HS-5 (cell line): ENCODE data around the gene GABARAPL1.

ENCODE experiments used
- DNase-seq: peaks from one replicate; pipeline ENCODE4 v3.0.0-alpha.2; 2012; ENCODE audit warnings: low read depth

GABARAPL1 gene

GRCh38 chr12:10235761-10236631 is 23.3 kb downstream of the GABARAPL1 start:
- DNase-seq, result no peak

GRCh38 chr12:10236720-10237119 is 24.0 kb downstream of the GABARAPL1 start:
- DNase-seq, result no peak

DNA sequence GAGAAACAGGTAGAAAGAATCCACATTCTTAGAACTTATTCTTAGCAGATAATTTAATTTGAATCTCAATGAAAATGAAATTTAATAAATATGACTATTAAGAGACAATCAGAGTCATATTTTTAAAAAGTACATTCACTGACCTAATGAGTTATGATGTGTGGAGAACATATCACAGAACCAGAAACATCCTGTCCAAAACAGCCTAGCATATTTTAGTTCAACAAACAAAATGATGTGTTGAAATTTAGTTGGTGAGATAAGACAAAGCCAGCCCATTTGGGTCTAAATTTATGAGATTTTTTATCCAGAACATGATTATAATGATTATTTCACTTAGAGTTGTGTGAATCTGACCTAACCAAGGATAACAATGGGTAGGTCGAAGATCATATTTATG is 25.8 kb downstream of the GABARAPL1 start:
- DNase-seq, result no peak

DNA sequence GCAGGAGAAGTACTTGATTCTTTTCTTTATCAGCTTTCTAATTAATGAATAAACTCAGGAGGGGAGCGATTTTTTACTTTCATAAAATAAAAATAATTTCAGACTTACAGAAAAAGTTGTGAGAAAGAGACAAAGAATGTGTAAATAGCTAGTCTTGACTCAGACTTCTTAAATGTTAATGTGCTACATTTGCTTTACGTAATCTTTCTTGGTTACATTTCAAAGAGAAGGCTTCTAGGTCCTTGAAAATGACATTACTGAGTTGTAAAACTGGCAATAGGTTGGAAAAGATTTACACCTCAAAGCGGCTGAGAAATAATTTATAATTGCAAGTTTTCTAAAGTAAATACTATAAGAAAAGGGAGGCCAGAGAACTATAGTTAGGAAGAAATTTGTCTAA is 28.6 kb downstream of the GABARAPL1 start:
- no peak for DNase-seq

- DNase-seq, result no peak
Measured at GRCh38 chr12:10241727-10242126, 29.1 kb downstream of the GABARAPL1 start.

GRCh38 chr12:10242539-10242938 is 29.9 kb downstream of the GABARAPL1 start:
- no peak for DNase-seq

- no peak for DNase-seq
Measured at GRCh38 chr12:10243818-10244520, 31.3 kb downstream of the GABARAPL1 start.

DNA sequence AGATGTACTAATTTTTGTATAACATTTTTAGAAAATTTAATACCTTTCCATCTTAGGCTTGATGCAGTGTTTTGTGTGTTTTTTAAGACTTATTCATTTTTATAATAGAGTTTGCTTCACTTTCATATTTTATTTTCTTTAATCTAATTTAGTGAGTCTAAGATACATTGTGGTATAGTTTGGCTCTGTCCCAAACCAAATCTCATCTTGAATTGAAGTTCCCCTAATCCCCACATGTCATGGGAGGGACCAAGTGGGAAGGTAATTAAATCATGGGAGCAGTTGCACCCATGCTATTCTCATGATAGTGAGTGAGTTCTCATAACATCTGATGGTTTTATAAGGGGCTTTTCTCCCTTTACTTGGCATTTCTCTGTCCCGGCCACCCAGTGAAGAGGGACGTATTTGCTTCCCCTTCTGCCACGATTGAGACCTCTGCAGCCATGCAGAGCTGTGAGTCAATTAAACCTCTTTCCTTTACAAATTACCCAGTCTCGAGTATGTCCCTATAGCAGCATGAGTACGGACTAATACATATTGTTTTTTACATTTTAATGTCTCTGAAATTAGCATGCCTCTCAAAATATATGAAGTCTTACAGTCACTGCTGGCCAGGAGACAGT is 34.9 kb downstream of the GABARAPL1 start:
- no peak for DNase-seq

DNA sequence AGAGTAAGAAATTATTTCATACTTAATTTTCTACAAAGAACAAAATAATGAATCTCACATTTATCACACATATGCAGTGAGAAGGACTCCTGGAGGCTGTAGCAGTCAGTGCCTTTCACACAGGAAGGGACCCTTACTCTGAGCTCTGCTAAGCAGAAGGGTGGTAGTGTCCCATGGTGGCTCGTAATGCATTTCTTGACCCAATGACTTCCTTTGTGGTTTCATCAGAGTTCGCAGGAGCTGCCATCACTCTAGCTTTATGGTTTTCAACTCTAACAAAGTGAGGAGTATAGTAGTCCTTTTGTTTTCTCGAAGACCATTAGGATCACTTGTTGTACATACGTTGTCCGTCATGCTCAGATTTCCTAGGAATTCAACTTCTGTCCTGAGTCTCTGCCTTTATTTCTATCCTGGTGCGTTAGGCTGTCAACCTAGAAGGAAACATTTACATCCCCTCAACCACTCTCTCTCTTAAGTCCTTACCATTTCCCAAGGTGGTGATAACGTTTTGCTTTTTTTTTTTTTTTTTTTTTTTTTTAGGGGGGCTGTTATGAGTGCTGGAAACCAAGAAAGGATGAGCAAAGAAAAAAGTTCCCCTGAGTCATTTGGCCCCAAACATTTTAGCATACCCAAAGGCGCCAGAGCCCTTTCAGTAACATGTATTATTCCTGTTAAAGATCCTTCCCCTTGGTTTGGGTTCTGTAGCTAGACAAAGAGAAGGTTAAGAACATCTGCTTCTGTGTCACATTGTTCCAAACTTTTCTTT is 37.2 kb downstream of the GABARAPL1 start:
- DNase-seq, result no peak

DNA sequence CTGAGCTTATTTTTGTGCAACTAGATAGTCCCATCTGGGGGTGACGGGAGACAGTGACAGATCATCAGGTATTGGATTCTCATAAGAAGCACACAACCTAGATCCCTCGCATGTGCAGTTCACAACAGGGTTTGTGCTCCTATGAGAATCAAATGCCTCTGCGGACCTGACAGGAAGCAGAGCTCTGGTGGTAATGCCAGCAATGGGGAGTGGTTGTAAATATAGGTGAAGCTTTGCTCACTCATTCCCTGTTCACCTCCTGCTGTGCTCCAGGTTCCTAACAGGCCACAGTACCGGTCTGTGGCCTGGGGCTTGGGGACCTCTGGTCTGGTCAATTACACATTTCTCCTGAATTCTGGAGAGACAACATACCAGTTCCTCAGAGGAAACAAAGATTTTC is 39.0 kb downstream of the GABARAPL1 start:
- DNase-seq, result no peak

DNA sequence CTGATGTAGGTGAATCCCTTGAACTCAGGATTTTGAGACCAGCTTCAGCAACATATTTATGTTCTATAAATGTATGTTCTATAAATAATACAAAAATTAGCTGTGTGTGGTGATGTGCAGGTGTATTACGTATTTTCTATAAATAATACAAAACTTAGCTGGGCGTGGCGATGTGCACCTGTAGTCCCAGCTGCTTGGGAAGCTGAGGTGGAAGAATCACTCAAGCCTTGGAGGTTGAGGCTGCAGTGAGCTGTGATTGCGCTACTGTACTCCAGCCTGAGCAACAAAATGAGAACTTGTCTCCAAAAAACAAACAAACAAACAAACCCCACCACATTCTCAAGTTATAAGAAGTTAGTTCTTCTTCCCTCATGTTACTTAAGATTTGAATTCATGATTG is 39.5 kb downstream of the GABARAPL1 start:
- no peak for DNase-seq

DNA sequence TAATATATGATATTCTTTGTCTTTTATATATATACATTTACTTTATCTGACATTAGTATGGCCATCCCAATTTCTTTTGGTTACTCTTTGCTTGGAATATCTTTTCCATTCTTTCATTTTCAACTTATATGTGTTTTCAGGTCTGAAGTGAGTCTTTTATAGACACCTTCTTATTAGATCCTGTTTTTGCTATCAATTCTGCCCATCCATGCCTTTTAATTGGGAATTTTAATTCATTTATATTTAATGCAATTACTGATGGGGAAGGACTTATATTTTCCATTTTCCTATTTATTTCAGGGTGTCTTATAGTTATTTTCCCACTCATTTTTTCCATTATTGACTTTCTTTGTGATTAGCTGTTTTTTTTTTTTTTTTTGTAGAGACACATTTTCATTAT is 43.4 kb downstream of the GABARAPL1 start:
- DNase-seq, result no peak

GRCh38 chr12:10260927-10261326 is 48.2 kb downstream of the GABARAPL1 start:
- no peak for DNase-seq

DNA sequence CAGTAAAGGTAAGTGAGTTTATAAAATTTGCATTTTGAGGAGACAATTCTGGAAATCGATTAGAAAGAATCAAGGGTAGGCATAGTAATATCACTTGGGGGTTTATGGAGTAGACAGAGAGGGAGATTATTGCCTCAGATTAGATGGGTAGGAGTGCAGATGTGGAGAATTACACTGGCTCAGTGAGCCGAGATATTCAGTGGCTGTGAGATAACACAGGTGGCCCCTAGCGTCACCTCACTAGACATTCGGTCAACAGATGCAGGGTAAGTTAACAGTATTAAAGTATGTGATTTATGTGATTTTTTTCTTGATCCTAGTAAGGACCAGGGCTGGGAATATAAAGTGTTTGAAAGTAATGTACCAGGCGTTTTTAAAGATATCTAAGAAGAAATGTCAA is 55.4 kb downstream of the GABARAPL1 start:
- no peak for DNase-seq

DNA sequence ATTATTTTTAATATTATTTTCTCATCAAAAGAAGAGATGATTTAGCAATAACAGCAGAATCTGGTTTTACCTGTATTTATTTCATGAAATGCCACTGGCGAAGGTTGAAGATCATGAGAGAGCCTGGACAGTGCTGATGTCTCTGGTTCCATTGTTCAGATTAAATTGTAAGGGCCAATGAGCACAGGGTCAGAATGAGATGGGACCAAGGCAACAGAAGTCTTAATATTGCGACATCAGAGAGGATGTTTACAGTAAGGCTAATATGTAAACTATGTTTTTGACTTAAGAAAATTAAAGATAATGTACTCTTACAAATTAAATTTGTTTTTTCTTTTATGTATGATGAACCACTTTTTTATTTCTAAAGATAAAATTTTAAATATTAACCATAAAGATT is 59.8 kb downstream of the GABARAPL1 start:
- DNase-seq, result no peak
